Neural crest cell (in vitro differentiated cells): ENCODE results near the gene TUT1. TPM values are rescaled to one million over a fixed set of nuclear protein-coding genes. Genes with fewer than 3 reads are reported as not detected.

Experiments
- DNase-seq: peaks from one replicate; pipeline ENCODE4 v3.0.0; 2021; ENCODE audit warnings: low read depth, mixed read lengths, low spot score
- H3K27ac Mint-ChIP-seq: one replicate; pipeline ENCODE4 v1.8.0; 2021; ENCODE audit warnings: mild to moderate bottlenecking, mixed read lengths; ENCODE audit not compliant: unreplicated experiment
- H3K27me3 Mint-ChIP-seq: 2 replicates; pipeline ENCODE4 v1.8.0; 2021; ENCODE audit warnings: low read depth, mild to moderate bottlenecking, mixed read lengths
- H3K36me3 Mint-ChIP-seq: 2 replicates; pipeline ENCODE4 v1.8.0; 2021; ENCODE audit warnings: low read depth, mild to moderate bottlenecking, mixed read lengths
- H3K4me1 Mint-ChIP-seq: 2 replicates; pipeline ENCODE4 v1.8.0; 2021; ENCODE audit warnings: mixed read lengths
- H3K4me3 Mint-ChIP-seq: one replicate; pipeline ENCODE4 v1.8.0; 2021; ENCODE audit warnings: mild to moderate bottlenecking, mixed read lengths
- H3K9me3 Mint-ChIP-seq: 2 replicates; pipeline ENCODE4 v1.8.0; 2021; ENCODE audit warnings: mixed read lengths
- microRNA-seq: library from miRNA; unstranded; fragments of <30 nt; microRNA quantifications from one replicate; pipeline ENCODE4, GENCODE V29; 2020
- total RNA-seq: library from RNA; stranded (reverse); gene quantifications from 2 replicates; pipeline ENCODE4 v1.2.1, GENCODE V29; 2021
- TF ChIP-seq, protein P1 (sequence below): fragments of 200-600 bp; sonication (generic); conservative IDR thresholded peaks from 2 replicates; pipeline ENCODE4 v1.5.0; 2021; ENCODE audit warnings: antibody characterized with exemption, mild to moderate bottlenecking

Gene TUT1
- total RNA-seq, 1 donor from 2014 or later: 20.7 TPM

DNA sequence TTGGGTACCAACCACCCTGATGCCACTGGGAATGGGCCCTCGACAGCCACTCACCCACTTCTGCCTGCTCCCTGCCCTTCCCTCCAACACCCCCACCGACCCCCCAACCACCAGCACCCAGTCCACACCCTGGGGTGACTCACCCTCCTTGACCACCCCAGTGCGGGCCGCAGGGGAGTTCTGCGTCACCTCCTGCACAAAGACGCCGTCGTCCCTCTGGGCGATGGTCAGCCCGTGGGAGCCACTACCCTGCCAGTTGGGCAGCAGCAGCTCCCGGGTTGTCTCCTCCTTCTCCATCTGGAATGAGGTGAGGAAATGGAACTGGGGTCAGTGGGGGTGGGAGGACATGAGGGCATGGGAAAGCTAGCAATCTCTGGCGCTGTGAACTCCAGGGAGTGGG, 55.5 kb downstream of the TUT1 start:
- no peaks in the 10 kb centered on the region for H3K36me3 Mint-ChIP-seq
- H3K9me3 Mint-ChIP-seq: no peaks in the 10 kb centered on the region
- peaks cover 2% of the 10 kb centered on the region for H3K4me1 Mint-ChIP-seq
- H3K27me3 Mint-ChIP-seq: peaks cover 1% of the 10 kb centered on the region
- no peak overlapping the region for H3K4me3 Mint-ChIP-seq
- TF ChIP-seq, protein P1, sequence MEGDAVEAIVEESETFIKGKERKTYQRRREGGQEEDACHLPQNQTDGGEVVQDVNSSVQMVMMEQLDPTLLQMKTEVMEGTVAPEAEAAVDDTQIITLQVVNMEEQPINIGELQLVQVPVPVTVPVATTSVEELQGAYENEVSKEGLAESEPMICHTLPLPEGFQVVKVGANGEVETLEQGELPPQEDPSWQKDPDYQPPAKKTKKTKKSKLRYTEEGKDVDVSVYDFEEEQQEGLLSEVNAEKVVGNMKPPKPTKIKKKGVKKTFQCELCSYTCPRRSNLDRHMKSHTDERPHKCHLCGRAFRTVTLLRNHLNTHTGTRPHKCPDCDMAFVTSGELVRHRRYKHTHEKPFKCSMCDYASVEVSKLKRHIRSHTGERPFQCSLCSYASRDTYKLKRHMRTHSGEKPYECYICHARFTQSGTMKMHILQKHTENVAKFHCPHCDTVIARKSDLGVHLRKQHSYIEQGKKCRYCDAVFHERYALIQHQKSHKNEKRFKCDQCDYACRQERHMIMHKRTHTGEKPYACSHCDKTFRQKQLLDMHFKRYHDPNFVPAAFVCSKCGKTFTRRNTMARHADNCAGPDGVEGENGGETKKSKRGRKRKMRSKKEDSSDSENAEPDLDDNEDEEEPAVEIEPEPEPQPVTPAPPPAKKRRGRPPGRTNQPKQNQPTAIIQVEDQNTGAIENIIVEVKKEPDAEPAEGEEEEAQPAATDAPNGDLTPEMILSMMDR: no peak
- H3K27ac Mint-ChIP-seq: no peak overlapping the region
- DNase-seq: no peak

DNA sequence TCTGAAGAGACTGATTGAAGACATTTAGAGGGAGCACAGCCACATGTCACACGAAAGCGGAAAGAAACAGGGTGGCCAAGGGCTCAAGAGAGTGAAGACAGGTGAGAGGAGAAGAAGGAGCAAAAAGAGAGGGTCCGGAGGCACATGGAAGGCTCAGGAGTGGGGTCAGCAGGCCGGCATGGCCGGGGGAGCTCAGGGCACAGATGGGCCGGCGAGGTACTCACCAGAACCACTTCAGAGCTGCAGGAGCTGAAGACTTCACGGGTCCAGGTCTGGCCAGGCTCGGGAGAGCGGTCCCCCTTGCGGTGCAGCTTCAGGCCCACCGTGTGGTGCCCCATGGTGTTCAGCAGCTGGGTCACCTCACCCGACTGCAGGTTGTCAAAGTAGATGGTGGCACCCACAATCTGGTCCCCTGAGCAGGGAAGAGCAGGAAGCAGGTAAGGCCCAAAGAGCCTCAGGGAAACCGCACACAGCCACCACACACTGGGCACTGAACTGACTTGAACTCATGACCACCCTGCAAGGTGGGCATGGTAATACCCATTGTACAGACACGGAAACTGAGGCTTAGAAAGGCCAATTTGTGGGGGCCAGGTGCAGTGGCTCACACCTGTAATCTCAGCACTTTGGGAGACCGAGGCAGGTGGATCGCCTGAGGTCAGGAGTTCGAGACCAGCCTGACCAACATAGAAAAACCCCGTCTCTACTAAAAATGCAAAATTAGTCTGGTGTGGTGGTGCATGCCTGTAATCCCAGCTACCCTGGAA, 56.4 kb downstream of the TUT1 start:
- no peak overlapping the region for H3K4me3 Mint-ChIP-seq
- no peak for DNase-seq
- no peaks in the 10 kb centered on the region for H3K4me1 Mint-ChIP-seq
- H3K27me3 Mint-ChIP-seq: no peaks in the 10 kb centered on the region
- H3K9me3 Mint-ChIP-seq: peaks cover 2% of the 10 kb centered on the region
- no peak overlapping the region for H3K27ac Mint-ChIP-seq
- TF ChIP-seq, protein P1: no peak
- no peaks in the 10 kb centered on the region for H3K36me3 Mint-ChIP-seq

DNA sequence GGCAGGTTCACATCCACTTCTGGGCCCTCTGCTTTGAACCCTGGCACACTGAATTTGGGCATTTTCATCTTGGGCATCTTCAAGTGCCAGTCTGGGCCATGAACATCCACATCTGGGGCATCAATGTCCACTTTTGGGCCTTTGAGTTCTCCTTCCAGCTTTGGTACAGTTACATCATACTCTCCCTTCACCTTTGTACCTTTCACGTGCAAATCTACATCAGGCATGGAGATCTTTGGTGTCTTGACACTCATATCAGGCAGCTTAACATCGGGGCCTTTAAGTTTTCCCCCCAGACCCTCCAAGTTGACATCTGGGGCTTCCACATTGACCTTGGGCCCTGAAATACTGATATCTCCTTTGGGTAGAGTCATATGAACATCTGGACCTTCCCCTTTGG, 59.2 kb downstream of the TUT1 start:
- Mint-ChIP-seq H3K4me3 (no peak overlapping the region), H3K27ac (no peak overlapping the region), H3K36me3 (no peaks in the 10 kb centered on the region), H3K9me3 (peaks cover 8% of the 10 kb centered on the region), H3K4me1 (no peaks in the 10 kb centered on the region), H3K27me3 (no peaks in the 10 kb centered on the region)
- DNase-seq: no peak
- TF ChIP-seq, protein P1: no peak

Small RNAs within 50 kb of the gene (microRNA-seq; reads per million reads assigned to microRNA genes)
- gene MIR6747: 6.5 reads per million, percentile 5 among the genes with 10 or more reads in this experiment

Other genes starting within 250 kb of the TUT1 start
- gene SCGB1A1, start 172.5 kb downstream of the TUT1 start, total RNA-seq: not detected in 2 replicates
- 0.65 and 1.2 TPM in 2 replicates for gene AHNAK, start 44.7 kb downstream of the TUT1 start, total RNA-seq
- gene EEF1G, start 17.6 kb downstream of the TUT1 start, total RNA-seq: 2,024 and 2,072 TPM in 2 replicates
- 195 and 203 TPM in 2 replicates for gene MTA2, start 10.3 kb upstream of the TUT1 start, total RNA-seq
- 37.4 and 40.0 TPM in 2 replicates for gene EML3, start 21.3 kb upstream of the TUT1 start, total RNA-seq
- 0.23 and 0.75 TPM in 2 replicates for gene ROM1, start 21.7 kb upstream of the TUT1 start, total RNA-seq
- gene B3GAT3, start 30.5 kb upstream of the TUT1 start, total RNA-seq: 57.4 and 58.3 TPM in 2 replicates
- 346 and 366 TPM in 2 replicates for gene GANAB, start 55.1 kb upstream of the TUT1 start, total RNA-seq
- 24.5 and 25.9 TPM in 2 replicates for gene INTS5, start 61.8 kb upstream of the TUT1 start, total RNA-seq
- gene C11orf98, start 73.7 kb upstream of the TUT1 start, total RNA-seq: 97.4 and 115 TPM in 2 replicates
- 57.0 and 60.0 TPM in 2 replicates for gene CSKMT, start 73.8 kb upstream of the TUT1 start, total RNA-seq
- gene UQCC3, start 80.2 kb upstream of the TUT1 start, total RNA-seq: 15.0 and 15.6 TPM in 2 replicates
- 7.0 and 7.8 TPM in 2 replicates for gene LBHD1, start 80.7 kb upstream of the TUT1 start, total RNA-seq
- 103 and 113 TPM in 2 replicates for gene UBXN1, start 87.5 kb upstream of the TUT1 start, total RNA-seq
- 1.6 and 1.8 TPM in 2 replicates for gene LRRN4CL, start 98.0 kb upstream of the TUT1 start, total RNA-seq
- gene BSCL2, start 115.9 kb upstream of the TUT1 start, total RNA-seq: 106 and 111 TPM in 2 replicates
- gene GNG3, start 116.2 kb upstream of the TUT1 start, total RNA-seq: 11.3 and 12.9 TPM in 2 replicates
- gene HNRNPUL2, start 135.9 kb upstream of the TUT1 start, total RNA-seq: 79.6 and 80.7 TPM in 2 replicates
- 44.7 and 49.2 TPM in 2 replicates for gene TTC9C, start 137.0 kb upstream of the TUT1 start, total RNA-seq
- gene ZBTB3, start 162.6 kb upstream of the TUT1 start, total RNA-seq: 11.5 and 16.1 TPM in 2 replicates
- 161 and 175 TPM in 2 replicates for gene POLR2G, start 170.1 kb upstream of the TUT1 start, total RNA-seq
- 50.5 and 52.0 TPM in 2 replicates for gene TAF6L, start 179.9 kb upstream of the TUT1 start, total RNA-seq
- gene TMEM179B, start 195.9 kb upstream of the TUT1 start, total RNA-seq: 20.0 and 21.4 TPM in 2 replicates
- gene TMEM223, start 200.5 kb upstream of the TUT1 start, total RNA-seq: 20.4 and 23.4 TPM in 2 replicates
- 86.6 and 88.1 TPM in 2 replicates for gene NXF1, start 213.9 kb upstream of the TUT1 start, total RNA-seq
- gene STX5, start 240.5 kb upstream of the TUT1 start, total RNA-seq: 24.1 and 27.2 TPM in 2 replicates
- not detected in 2 replicates for gene TEX54, start 241.3 kb upstream of the TUT1 start, total RNA-seq
- 62.1 and 69.2 TPM in 2 replicates for gene WDR74, start 248.1 kb upstream of the TUT1 start, total RNA-seq